ENCODE measurements around the gene CDH4.
"Not testable (repeated sequence)": the region's sequence is repeated elsewhere in the genome, so short reads cannot be mapped to it uniquely, and the experiment has no call there.

CDH4 gene

GRCh38 chr20:61978491-61978890, 726.4 kb downstream of the CDH4 start:
- no peak for DNase-seq

- DNase-seq, result no peak
Measured at GRCh38 chr20:61979090-61979489, 727.0 kb downstream of the CDH4 start.

GRCh38 chr20:61979701-61980635, 727.9 kb downstream of the CDH4 start:
- DNase-seq, result no peak

- DNase-seq, result no peak
Measured at GRCh38 chr20:61980647-61981583, 728.9 kb downstream of the CDH4 start.

GRCh38 chr20:61981691-61982090, 729.6 kb downstream of the CDH4 start:
- not testable (repeated sequence) for DNase-seq

- peak; percentile 23 for DNase-seq
Measured at GRCh38 chr20:61982191-61982950, 730.3 kb downstream of the CDH4 start.

- DNase-seq, result no peak
Measured at GRCh38 chr20:61982951-61983315, 730.9 kb downstream of the CDH4 start.

GRCh38 chr20:61983965-61984364, 731.9 kb downstream of the CDH4 start:
- DNase-seq, result no peak

- not testable (repeated sequence) for DNase-seq
Measured at GRCh38 chr20:61984431-61984830, 732.4 kb downstream of the CDH4 start.

GRCh38 chr20:61985096-61985495, 733.0 kb downstream of the CDH4 start:
- no peak for DNase-seq

GRCh38 chr20:61986762-61987321, 734.8 kb downstream of the CDH4 start:
- DNase-seq, result no peak

- DNase-seq, result no peak
Measured at GRCh38 chr20:61988665-61989064, 736.6 kb downstream of the CDH4 start.

GRCh38 chr20:61989741-61990140, 737.7 kb downstream of the CDH4 start:
- no peak for DNase-seq

Data from CD4-positive, alpha-beta T cell treated with Interleukin-15 for 1 hour (primary cell).